HepG2 (cell line): ENCODE data around the gene UFSP2. TPM values are rescaled to one million over a fixed set of nuclear protein-coding genes. Genes with fewer than 3 reads are reported as not detected.

Experiments
- BCL3 ChIP-seq: sonication (generic); formaldehyde crosslinking; IDR thresholded peaks from 2 replicates; pipeline ENCODE4 v1.5.1; 2020; ENCODE audit warnings: mild to moderate bottlenecking, missing genetic modification reagents, moderate library complexity
- FOXO1 ChIP-seq: sonication (generic); formaldehyde crosslinking; IDR thresholded peaks from 2 replicates; pipeline ENCODE4 v1.4.0; 2020; ENCODE audit warnings: missing genetic modification reagents
- HIVEP1 ChIP-seq: sonication (generic); formaldehyde crosslinking; IDR thresholded peaks from 2 replicates; pipeline ENCODE4 v1.4.0; 2020; ENCODE audit warnings: mild to moderate bottlenecking, missing genetic modification reagents
- HOXD1 ChIP-seq: sonication (generic); formaldehyde crosslinking; IDR thresholded peaks from 2 replicates; pipeline ENCODE4 v1.5.0; 2020; ENCODE audit warnings: missing genetic modification reagents
- KAT7 ChIP-seq: IDR thresholded peaks from 2 replicates; pipeline ENCODE4 v1.6.1; 2018; ENCODE audit warnings: borderline replicate concordance, missing compliant biosample characterization
- KDM2A ChIP-seq: sonication (generic); formaldehyde crosslinking; IDR thresholded peaks from 2 replicates; pipeline ENCODE4 v1.4.0; 2020; ENCODE audit warnings: low read depth, missing genetic modification reagents, borderline replicate concordance
- KDM6A ChIP-seq: IDR thresholded peaks from 2 replicates; pipeline ENCODE4 v1.6.1; 2016; ENCODE audit warnings: low read depth
- MTA3 ChIP-seq: sonication (generic); formaldehyde crosslinking; IDR thresholded peaks from 2 replicates; pipeline ENCODE4 v1.4.0; 2020; ENCODE audit warnings: missing genetic modification reagents
- NFAT5 ChIP-seq: sonication (generic); formaldehyde crosslinking; IDR thresholded peaks from 2 replicates; pipeline ENCODE4 v1.4.0; 2020; ENCODE audit warnings: missing genetic modification reagents
- NFKB2 ChIP-seq: sonication (generic); formaldehyde crosslinking; IDR thresholded peaks from 2 replicates; pipeline ENCODE4 v1.4.0; 2020; ENCODE audit warnings: missing genetic modification reagents, borderline replicate concordance
- NR2F1 ChIP-seq, 2 experiments: fragments of 450-650 bp in 1 of 2; formaldehyde crosslinking in 1 of 2; IDR thresholded peaks; 2 replicates each; pipeline versions ENCODE4 v1.5.0 to v1.6.1; 2016 to 2020; ENCODE audit warnings: mild to moderate bottlenecking in 1 of 2, missing compliant biosample characterization in 1 of 2, missing genetic modification reagents in 1 of 2, moderate library complexity in 1 of 2
- PPARG ChIP-seq: conservative IDR thresholded peaks from 2 replicates; pipeline ENCODE4 v1.6.1; 2016; ENCODE audit warnings: missing biosample characterization, missing genetic modification reagents
- RARA ChIP-seq: IDR thresholded peaks from 2 replicates; pipeline ENCODE4 v1.6.1; 2016; ENCODE audit warnings: missing genetic modification reagents, missing compliant biosample characterization
- SMARCE1 ChIP-seq: fragments of 450-650 bp; IDR thresholded peaks from 2 replicates; pipeline ENCODE4 v1.6.1; 2017; ENCODE audit warnings: borderline replicate concordance
- SMC3 ChIP-seq: IDR thresholded peaks from 2 replicates; pipeline ENCODE4 v1.6.1; 2011; ENCODE audit warnings: low read length, improper control_type of control experiment
- TBL1XR1 ChIP-seq: fragments of 150-350 bp; IDR thresholded peaks from 2 replicates; pipeline ENCODE4 v1.6.1; 2014; ENCODE audit warnings: borderline replicate concordance, low read length; ENCODE audit not compliant: partially characterized antibody
- ZBTB10 ChIP-seq: sonication (generic); formaldehyde crosslinking; IDR thresholded peaks from 2 replicates; pipeline ENCODE4 v1.4.0; 2020; ENCODE audit warnings: missing genetic modification reagents, borderline replicate concordance
- ZNF441 ChIP-seq: sonication (generic); formaldehyde crosslinking; IDR thresholded peaks from 2 replicates; pipeline ENCODE4 v1.7.0; 2021; ENCODE audit warnings: missing genetic modification reagents, borderline replicate concordance
- ZNF597 ChIP-seq: sonication (generic); formaldehyde crosslinking; IDR thresholded peaks from 2 replicates; pipeline ENCODE4 v1.5.0; 2020; ENCODE audit warnings: missing genetic modification reagents
- ZSCAN21 ChIP-seq: sonication (generic); formaldehyde crosslinking; IDR thresholded peaks from 2 replicates; pipeline ENCODE4 v1.8.0; 2022; ENCODE audit warnings: mild to moderate bottlenecking, missing genetic modification reagents, moderate library complexity, borderline replicate concordance
- polyA plus RNA-seq, 8 experiments: library from polyadenylated mRNA; depleted of rRNA in 3 of 8; stranded (reverse) in 7 of 8; unstranded in 1 of 8; fragments of >200 nt; fragmentation: Illumina TruSeq in 4 of 8; extraction: Trizol in 4 of 8; gene quantifications; 2 replicates each; pipeline versions ENCODE4 v1.2.1 to v1.2.3, GENCODE V29; 2011 to 2016; ENCODE audit warnings: low read depth in 4 of 8, missing spikeins in 1 of 8, mixed read lengths in 1 of 8; ENCODE audit not compliant: insufficient read depth in 1 of 8
- total RNA-seq, 5 experiments: library from RNA; depleted of rRNA; stranded (reverse); fragments of >200 nt; fragmentation: Illumina TruSeq; extraction: Trizol; gene quantifications; 2 replicates each; pipeline ENCODE4 v1.2.3, GENCODE V29; 2016; ENCODE audit warnings: low read depth in 1 of 5

Gene UFSP2
- total and polyA plus RNA-seq, 2 of the 13 experiments (the other 11 are each of a cell fraction or from before 2014, with no cell fraction given), result 24.1 to 32.3 TPM

GRCh38 chr4:185380320-185380719 is 45.4 kb downstream of the UFSP2 start (continued):
- TF ChIP-seq ZBTB10 (CRISPR knock-in tag), result no peak
- TF ChIP-seq NFKB2 (CRISPR knock-in tag), result no peak
- no peak for TF ChIP-seq ZNF441 (CRISPR knock-in tag)
- no peak for TF ChIP-seq MTA3 (CRISPR knock-in tag)
- TF ChIP-seq RARA (CRISPR knock-in tag), result peak; percentile 38; the same call in 1 of the 2 replicates
- TF ChIP-seq ZSCAN21, result no peak
- TF ChIP-seq SMC3, result no peak
- TF ChIP-seq NR2F1 (CRISPR knock-in tag; IDR thresholded peaks at IDR 0.05), result no peak
- TF ChIP-seq KDM2A (CRISPR knock-in tag), result no peak
- no peak for TF ChIP-seq BCL3 (CRISPR knock-in tag)
- TF ChIP-seq HOXD1 (CRISPR knock-in tag), result no peak
- no peak for TF ChIP-seq KDM6A (CRISPR knock-in tag)
- TF ChIP-seq FOXO1, result peak; percentile 73
- no peak for TF ChIP-seq SMARCE1
- no peak for TF ChIP-seq ZNF597 (CRISPR knock-in tag)
- no peak for TF ChIP-seq HIVEP1 (CRISPR knock-in tag)
- no peak for TF ChIP-seq KAT7 (CRISPR knock-in tag)
- no peak for TF ChIP-seq PPARG
- TF ChIP-seq TBL1XR1, result no peak
- no peak for TF ChIP-seq NFAT5 (CRISPR knock-in tag)
